ENCODE results near the gene TPRX1.
A peak's percentile ranks its signal among the peaks of the same experiment; 100 is the strongest.
"Not testable (repeated sequence)": the region's sequence is repeated elsewhere in the genome, so short reads cannot be mapped to it uniquely, and the experiment has no call there.

Gene TPRX1

DNA sequence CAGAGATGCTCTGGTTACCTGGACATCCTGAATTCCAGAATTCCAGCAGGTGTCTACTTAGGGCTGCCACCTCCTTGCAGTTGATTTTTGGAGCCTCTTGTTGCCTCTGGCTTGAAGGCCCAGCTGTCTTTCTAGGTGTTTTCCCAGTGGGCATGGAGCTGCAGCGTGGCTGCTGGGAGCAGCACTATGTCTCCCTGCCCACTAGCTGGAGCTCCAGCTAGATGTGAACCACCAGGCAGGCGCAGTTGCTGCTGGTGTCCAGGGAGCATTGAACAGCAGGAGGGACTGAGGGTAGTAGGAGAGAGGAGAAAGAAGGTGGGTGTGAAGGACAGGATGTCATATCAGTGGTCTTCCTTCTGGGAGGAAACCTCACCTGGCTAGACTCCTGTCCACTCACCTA, 35.7 kb downstream of the TPRX1 start:
- ChIA-PET POLR2A (no interaction called here), CTCF (interaction anchor here (1.8 to 2.0 kb wide), 3 partner anchors 7 to 14 kb away, joined by 5 to 6 read pairs (median 6); no protein-coding TSS in a partner anchor)
- TF ChIP-seq, protein P1, sequence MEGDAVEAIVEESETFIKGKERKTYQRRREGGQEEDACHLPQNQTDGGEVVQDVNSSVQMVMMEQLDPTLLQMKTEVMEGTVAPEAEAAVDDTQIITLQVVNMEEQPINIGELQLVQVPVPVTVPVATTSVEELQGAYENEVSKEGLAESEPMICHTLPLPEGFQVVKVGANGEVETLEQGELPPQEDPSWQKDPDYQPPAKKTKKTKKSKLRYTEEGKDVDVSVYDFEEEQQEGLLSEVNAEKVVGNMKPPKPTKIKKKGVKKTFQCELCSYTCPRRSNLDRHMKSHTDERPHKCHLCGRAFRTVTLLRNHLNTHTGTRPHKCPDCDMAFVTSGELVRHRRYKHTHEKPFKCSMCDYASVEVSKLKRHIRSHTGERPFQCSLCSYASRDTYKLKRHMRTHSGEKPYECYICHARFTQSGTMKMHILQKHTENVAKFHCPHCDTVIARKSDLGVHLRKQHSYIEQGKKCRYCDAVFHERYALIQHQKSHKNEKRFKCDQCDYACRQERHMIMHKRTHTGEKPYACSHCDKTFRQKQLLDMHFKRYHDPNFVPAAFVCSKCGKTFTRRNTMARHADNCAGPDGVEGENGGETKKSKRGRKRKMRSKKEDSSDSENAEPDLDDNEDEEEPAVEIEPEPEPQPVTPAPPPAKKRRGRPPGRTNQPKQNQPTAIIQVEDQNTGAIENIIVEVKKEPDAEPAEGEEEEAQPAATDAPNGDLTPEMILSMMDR (IDR thresholded peaks at IDR 0.05; ENCODE audit: control extremely low read depth, extremely low read depth, low read depth, missing control alignments): no peak
- DNase-seq (ENCODE audit: extremely low spot score): no peak

DNA sequence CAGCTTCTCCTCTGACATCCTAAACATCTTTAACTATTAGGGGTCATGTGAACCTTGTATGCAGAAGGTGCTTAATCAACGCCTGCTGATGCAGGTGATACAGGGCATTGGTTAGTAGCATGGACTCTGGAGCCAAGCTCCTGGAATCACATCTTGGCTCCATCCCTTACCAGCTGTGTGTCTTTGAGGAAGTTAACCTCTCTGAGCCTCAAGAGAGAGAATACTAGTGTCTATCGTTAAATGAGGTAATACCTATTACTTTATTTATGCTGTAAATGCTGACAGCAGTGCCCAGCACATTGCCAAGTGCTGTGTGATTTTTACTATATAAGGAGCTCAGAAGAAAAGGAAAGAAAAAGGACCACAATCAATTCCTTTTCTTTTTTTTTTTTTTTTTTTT, 37.0 kb downstream of the TPRX1 start:
- no peak for DNase-seq (ENCODE audit: extremely low spot score)
- ChIA-PET CTCF (interaction anchor here (1.8 to 7.4 kb wide), 4 partner anchors 8 to 22 kb away, joined by 5 to 81 read pairs (median 6); no protein-coding TSS in a partner anchor), POLR2A (no interaction called here)
- TF ChIP-seq, protein P1 (IDR thresholded peaks at IDR 0.05; ENCODE audit: control extremely low read depth, extremely low read depth, low read depth, missing control alignments): no peak

DNA sequence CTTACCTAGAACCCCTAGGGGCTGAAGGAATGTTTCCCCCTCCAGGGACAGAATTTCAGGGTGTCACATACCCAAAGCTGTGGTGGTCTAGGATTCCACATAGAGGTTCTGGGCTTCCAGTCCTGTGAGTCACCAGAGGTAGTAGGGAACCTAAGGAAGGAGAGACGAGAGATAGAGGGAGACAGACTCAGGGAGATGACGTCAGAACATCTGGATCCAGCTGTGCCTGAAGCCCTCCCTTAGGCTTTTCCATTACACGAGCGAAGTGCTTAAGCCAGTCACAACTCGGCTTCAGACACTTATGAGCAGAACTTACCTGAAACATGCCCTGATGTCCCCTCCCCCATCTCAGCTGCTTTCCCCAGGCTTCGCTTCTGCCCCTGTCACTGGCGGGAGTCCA, 37.7 kb downstream of the TPRX1 start:
- CTCF ChIA-PET: interaction anchor here (1.8 to 7.4 kb wide), 5 partner anchors 9 to 23 kb away, joined by 5 to 81 read pairs (median 6); no protein-coding TSS in a partner anchor
- TF ChIP-seq, protein P1 (IDR thresholded peaks at IDR 0.05; ENCODE audit: control extremely low read depth, extremely low read depth, low read depth, missing control alignments): no peak
- POLR2A ChIA-PET: no interaction called here
- DNase-seq (ENCODE audit: extremely low spot score): no peak

DNA sequence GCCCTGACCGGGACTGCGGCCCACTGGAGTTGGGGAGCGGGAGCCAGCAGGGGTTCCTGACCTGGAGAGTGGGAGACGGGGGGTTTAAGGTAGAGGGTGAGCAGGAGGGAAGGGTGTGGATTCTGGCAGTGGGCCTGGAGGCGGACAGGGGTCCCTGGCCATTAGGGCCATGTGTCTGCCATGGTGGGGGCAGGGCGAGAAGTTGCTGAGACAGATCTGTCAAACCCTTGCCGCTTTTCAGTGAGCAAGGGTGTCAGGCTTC, 38.1 kb downstream of the TPRX1 start:
- TF ChIP-seq, protein P1 (IDR thresholded peaks at IDR 0.05; ENCODE audit: control extremely low read depth, extremely low read depth, low read depth, missing control alignments): no peak
- ChIA-PET POLR2A (no interaction called here), CTCF (interaction anchor here (0.6 to 7.4 kb wide), 9 partner anchors 10 to 59 kb away, joined by 3 to 81 read pairs (median 11); no protein-coding TSS in a partner anchor)
- DNase-seq (ENCODE audit: extremely low spot score): no peak

DNA sequence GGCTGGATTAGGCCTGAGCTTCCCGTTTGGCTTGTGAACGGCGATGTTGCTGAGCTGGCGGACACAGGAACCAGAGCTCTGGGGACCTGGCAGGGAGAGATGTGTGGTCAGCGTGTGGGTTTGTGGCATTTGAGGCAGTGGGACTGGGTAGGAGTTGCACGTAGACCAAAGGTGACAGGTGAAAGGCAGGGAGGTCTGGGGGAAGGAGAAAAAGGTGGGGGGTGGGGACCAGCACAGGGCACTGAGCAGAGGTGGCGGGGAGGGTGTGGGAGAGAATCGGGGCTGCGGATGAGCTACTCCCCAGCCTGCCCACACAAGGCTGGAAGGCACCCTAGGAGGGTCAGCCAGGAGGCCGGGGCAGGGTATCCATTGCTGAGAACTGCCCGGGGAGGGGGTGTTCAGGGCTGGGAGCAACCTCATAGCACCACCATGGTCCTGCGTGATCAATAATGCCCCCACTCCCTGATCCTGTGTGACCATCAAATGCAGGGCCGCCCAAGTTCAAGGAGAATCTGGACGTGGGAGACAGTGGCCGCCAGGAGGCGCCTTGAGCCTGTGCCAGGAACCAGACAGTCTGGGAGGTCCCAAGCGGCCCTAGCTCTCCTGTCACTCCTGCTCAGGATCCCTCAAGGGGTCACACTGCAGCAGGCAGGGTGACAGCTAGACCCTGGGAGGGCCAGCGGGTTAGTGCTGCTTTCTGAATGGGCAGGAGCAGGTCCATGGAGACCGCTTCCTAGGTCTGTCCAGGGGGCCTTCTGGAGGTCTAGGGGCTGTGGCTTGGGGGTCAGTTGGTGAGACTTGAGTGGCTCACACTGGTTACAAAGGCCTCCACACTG, 38.6 kb downstream of the TPRX1 start:
- CTCF ChIA-PET: interaction anchor here (0.6 to 7.4 kb wide), 15 partner anchors 10 to 116 kb away, joined by 3 to 81 read pairs (median 4); partner anchors contain the start of genes EHD2 and NOP53
- POLR2A ChIA-PET: interaction anchor here (0.5 to 1.0 kb wide), 2 partner anchors 18 to 236 kb away, joined by 3 read pairs; no protein-coding TSS in a partner anchor

DNA sequence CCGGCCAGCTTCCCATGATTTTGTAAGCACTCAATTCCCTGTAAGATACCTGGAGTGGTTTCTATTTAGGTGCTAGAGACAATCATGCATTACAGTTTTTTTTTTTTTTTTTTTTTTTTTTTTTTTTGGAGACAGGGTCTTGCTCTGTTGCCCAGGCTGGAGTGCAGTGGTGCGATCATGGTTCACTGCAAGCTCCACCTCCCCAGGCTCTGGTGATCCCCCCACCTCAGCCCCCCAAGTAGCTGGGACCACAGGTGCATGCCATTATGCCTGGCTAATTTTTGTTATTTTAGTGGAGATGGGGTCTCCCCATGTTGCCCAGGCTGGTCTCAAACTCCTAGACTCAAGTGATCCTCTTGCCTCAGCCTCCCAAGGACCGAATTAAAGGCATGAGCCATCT, 39.6 kb downstream of the TPRX1 start:
- POLR2A ChIA-PET: interaction anchor here (1.0 kb wide), 1 partner anchor 17 kb away, joined by 3 read pairs; no protein-coding TSS in a partner anchor
- CTCF ChIA-PET: interaction anchor here (1.1 to 7.4 kb wide), 8 partner anchors 9 to 98 kb away, joined by 3 to 81 read pairs (median 11); partner anchors contain the start of gene EHD2
- not testable (repeated sequence) for DNase-seq (ENCODE audit: extremely low spot score)

More for the DNA sequence above, 38.6 kb downstream of the TPRX1 start:
- TF ChIP-seq, protein P1 (IDR thresholded peaks at IDR 0.05; ENCODE audit: control extremely low read depth, extremely low read depth, low read depth, missing control alignments): peak; percentile 68
- DNase-seq (ENCODE audit: extremely low spot score): peak; percentile 73

All from GM10248 (cell line).